Non-pigmented ciliary epithelial cell (primary cell): ENCODE data around the gene RIPK4.
"Not testable (repeated sequence)": the region's sequence is repeated elsewhere in the genome, so short reads cannot be mapped to it uniquely, and the experiment has no call there.

Experiments
- DNase-seq: peaks from one replicate; pipeline ENCODE4 v3.0.0-alpha.2; 2010; ENCODE audit warnings: low read depth

Gene RIPK4

GRCh38 chr21:41714299-41714865, 52.5 kb downstream of the RIPK4 start:
- DNase-seq = not testable (repeated sequence)

- no peak for DNase-seq
Measured at GRCh38 chr21:41713495-41714281, 53.2 kb downstream of the RIPK4 start.

- no peak for DNase-seq
Measured at GRCh38 chr21:41712730-41713129, 54.1 kb downstream of the RIPK4 start.

DNA sequence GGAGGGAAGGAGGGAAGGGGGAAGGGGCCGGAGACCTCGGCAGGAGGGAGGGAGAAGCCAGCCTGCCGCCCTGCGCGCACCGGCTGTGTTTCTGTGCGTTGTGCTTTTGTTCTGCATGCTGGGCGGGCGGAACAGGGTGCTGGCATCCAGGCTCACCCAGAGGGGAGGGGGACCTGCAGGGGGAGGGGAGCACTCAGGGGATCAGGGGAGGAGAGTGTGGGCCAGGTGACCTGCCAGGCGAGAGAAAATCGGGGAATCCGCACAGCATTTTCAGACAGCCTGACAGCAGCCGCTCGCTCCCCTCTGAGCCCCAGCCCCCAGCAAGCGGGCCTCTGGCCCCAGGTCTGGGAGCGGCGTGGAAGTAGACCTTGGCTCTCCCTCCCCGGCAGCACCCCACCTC, 54.7 kb downstream of the RIPK4 start:
- no peak for DNase-seq

DNA sequence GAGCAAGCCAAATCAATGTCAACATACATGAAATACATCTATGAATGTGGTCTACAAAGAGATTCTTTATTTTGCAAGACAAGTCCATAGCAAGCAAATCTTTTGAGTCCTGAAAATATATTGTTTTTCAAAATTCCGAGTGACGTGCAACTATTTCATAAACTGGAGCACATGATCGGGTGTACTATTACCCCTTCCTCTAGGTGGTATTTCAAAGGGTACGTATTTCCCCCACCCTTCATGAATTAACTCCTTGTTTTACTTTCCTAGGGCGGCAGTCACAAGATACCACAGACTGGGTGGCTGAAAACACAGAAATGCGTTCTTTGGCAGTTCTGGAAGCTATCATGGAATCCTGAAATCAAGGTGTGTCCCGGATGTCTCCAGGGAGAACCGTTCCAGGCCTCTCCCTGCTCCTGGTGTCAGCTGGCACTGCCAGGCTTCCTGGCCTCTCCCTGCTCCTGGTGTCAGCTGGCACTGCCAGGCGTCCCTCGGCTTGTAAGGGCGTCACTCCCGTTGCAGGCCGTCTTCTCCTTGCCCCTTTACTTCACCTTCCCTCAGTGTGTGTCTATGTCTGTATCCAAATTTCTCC, 55.3 kb downstream of the RIPK4 start:
- no peak for DNase-seq

DNA sequence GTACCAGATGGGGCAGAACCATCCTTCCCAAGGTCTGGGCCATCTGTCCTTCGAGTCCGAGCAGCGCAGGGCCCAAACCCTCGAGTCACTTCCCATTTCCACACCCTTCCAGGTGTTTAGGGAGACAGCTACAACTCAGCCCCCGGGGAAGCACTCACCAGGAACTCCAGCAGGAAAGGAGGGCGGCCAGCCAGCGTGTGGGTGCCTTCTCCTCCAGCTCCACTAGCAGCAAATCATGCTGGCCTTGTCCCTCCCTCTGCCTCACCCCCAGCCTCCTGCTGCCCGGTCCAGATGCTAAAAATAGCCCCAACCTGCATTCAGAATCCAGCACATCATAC, 56.1 kb downstream of the RIPK4 start:
- no peak for DNase-seq

DNA sequence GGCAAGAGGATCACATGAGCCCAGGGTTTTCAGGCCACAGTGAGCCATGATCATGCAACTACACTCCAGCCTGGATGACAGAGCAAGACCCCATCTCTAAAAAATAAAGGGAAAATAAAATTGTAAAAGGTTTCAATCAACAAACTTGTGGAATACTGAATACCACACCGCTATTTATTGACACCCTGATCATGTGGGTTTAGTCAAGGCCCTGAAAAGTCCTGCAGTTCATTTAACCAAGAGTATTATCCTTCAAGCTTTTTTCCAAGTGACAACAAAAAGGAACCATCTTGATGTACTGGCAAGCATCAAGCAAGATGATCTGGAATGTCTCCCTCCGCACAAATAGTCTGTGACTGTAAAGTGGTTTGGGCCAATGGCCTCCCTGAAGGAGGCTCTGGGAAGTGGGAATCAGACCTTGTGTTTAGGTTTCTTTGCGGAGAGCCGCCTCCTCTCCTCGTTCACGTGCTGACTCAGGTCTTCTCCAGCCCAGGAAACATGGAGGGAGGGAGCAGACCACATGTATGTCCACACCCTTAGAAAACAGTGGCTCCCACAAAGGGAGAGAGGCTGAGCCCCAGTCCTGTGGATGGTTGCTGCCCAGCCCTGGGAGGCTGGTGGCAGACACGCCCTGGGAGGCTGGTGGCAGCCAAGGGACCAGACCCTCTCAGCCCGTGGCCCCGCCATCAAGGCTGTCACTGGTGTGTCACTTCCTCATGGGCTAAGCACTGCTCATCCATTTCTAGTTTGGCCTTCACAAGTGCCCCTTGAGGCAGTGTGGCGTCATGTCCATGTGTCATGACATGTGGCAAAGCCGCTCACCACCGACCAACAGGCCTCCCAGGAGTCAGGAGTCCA, 56.7 kb downstream of the RIPK4 start:
- DNase-seq = no peak

DNA sequence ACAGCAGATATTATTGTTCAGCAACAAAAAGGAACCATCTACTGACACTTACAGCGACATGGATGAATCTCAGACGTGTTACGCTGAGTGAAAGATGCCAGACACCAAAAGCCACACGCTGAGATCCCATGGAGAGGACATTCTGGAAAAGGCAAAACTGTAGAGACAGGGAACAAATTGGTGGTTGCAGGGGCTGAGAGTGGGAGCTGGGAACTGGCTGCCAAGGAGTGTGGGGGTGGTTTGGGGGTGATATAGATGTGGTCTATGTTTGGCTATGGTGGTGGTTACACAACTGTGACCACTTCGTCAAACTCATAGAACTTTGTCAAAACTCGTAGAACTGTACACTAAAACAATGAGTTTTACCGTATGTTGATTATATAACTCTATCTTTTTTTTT, 57.7 kb downstream of the RIPK4 start:
- DNase-seq = no peak

DNA sequence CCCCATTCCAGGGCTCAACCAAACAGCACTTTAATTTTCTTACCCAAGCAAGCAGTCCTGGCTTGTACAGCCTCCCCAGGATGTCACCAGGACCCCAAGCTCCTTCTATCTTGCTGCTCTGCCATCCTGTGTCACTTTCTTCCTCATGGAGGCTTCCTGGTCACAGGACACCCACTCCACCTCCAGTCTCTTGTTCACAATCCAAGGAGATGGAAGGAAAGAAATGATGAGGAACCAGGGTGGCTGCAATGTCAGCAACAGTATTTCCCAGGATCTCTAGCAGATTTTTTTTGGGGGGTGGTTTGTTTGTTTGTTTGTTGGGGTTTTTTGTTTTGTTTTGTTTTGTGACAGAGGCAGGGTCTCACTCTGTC, 58.9 kb downstream of the RIPK4 start:
- no peak for DNase-seq

DNA sequence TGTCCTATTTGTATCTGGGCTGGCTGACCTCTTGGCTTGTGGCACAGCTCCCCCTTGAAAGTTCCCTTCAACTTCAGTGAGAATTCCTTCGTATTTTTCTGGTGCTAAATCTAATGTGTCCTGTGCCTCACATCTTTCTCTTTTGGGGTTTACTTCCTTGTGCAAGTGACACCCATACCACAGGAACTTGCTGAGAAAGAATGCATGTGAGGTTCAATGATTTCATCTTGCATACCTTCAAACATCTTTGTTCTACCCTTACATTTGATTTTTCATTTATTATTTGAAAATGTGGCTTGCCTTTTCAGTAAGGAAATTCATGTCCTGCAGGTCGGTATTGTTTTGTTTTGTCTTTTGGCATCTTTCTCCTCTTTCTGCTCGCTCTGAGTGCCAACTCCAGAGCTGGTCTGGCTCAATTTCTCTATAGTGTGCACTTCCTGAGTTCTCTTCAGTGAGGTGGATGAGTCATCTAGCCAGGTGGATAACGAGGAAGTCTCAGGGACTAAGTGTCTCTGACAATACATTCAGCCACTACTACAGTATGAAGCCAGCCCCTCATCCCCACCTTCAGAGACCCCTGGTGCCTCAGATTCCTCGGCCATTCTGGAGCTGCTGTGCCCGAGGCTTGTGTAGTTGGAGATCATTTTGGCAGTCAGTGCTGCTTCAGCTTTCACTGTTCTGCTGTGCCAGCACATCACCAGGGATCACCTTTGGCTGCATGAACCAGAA, 59.5 kb downstream of the RIPK4 start:
- no peak for DNase-seq

- DNase-seq = no peak
Measured at GRCh38 chr21:41706678-41707077, 60.2 kb downstream of the RIPK4 start.

DNA sequence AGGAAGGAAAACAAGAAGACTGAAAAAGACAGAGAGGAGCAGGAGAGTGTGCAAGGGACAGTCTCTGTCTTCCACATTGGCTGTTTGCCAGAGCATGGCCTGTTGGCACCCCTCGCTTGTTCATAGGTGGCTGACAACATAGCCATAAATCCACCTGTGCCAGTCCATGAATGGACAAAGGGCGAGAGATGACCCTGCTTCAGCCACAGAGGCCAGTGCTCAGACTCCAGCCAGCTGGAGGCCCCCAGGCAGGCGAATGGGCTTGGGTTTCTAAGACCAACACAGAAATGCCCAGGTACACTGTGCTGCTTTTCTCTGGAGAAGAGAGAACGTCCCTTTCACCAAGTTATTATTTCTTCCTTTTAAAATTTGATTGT, 60.6 kb downstream of the RIPK4 start:
- no peak for DNase-seq

- no peak for DNase-seq
Measured at GRCh38 chr21:41705546-41706262, 61.1 kb downstream of the RIPK4 start.

DNA sequence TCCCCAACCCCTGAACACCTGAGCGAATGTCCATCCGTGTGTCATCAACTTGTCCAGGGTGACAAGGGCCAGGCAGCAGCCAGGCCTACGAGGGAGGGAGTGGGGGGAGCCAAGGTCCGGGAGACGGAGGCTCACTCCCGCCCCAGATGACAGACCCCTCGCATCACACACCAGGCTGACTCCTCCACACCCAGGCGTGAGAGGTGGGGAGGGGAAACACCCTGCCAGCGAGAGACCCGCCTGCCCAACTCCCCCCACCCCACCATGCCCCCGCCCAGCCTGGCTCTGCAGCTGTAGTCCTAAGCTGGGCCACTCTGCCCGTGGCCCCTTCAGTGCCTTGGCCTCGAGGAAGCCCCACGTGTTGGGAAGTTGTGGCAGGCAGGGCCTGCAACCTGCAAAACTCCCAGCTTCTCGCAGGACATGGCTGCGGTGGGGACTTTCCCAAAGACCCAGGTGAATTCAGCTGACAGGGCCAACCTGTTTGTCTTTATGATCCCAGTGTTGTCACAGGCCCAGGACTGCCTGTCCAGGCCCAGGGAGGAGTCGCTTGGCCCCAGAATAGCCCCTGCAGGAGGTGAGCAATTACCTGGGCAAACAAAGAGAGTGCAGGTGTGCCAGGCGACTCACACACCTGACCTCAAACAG, 62.9 kb downstream of the RIPK4 start:
- DNase-seq = no peak

- no peak for DNase-seq
Measured at GRCh38 chr21:41701749-41702148, 65.1 kb downstream of the RIPK4 start.

GRCh38 chr21:41699311-41699710, 67.5 kb downstream of the RIPK4 start:
- DNase-seq = no peak

DNA sequence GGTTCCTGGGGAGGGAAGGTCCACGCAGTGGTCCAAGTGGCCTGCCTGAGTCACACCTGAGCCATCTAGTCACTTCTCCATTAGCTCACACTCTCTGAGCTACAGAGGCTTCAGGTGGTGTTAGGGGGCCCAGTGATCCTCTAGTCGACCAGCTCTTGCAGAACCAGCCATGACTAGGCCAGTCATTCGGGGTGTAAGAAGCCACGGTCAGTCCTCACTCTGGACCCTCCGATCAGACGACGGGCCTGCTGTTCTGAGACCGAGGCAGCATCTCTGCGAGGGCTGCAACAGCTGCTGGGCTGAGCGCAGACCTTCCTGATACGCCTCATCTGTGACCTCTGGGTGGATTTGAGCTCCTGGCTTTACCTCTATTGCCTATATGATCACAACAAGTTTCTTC, 68.8 kb downstream of the RIPK4 start:
- no peak for DNase-seq

DNA sequence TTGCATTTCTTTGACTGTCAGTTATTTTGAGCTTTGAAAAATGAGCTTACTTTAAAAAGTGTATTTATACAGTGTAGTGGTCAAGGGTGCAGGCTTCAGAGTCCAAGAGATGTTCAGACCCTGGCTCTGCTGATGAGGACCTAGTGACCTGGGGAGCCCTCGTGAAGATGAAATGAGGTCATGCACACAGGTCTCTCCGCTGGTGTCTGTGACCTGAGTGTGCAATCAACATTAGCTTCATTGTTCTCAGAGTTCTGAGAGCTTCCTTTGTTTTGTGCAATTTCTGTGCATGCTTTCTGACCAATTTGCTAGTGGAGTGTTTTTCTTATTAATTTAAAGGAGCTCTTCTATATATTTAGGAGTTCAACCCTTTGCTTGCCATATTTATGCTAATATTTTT, 71.3 kb downstream of the RIPK4 start:
- DNase-seq = no peak

DNA sequence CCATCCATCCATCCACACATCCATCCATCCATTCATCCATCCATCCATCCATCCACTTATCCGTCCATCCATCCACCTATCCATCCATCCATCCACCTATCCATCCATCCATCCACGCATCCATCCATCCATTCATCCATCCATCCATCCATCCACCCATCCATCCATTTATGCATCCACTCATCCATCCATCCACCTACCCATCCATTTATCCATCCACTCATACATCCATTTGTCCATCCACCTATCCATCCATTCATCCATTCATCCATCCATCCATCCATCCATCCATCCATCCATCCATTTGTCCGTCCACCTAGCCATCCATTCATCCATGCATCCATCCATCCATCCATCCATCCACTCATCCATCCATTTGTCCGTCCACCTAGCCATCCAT, 72.8 kb downstream of the RIPK4 start:
- not testable (repeated sequence) for DNase-seq

GRCh38 chr21:41692185-41692565, 74.7 kb downstream of the RIPK4 start:
- no peak for DNase-seq
